Testis (tissue), 3 donors: ENCODE data around the gene GRM7. TPM values are rescaled to one million over a fixed set of nuclear protein-coding genes. Genes with fewer than 3 reads are reported as not detected.

Experiments
- DNase-seq: peaks from one replicate; pipeline ENCODE4 v3.0.0-alpha.2; 2019
- H3K27ac ChIP-seq, 2 donors: fragments of 200-600 bp; sonication (generic); one replicate each; pipeline ENCODE4 v1.5.1; 2019
- H3K27me3 ChIP-seq: fragments of 200-600 bp; sonication (generic); one replicate; pipeline ENCODE4 v1.5.1; 2019
- H3K36me3 ChIP-seq: fragments of 200-600 bp; sonication (generic); one replicate; pipeline ENCODE4 v1.5.1; 2017; ENCODE audit warnings: low read depth; ENCODE audit errors: missing control alignments
- H3K4me1 ChIP-seq: fragments of 200-600 bp; sonication (generic); one replicate; pipeline ENCODE4 v1.5.1; 2019
- H3K4me3 ChIP-seq, 2 donors: fragments of 200-600 bp; sonication (generic); one replicate each; pipeline ENCODE4 v1.5.1; 2017 to 2019
- H3K9me3 ChIP-seq: fragments of 200-600 bp; sonication (generic); one replicate; pipeline ENCODE4 v1.5.1; 2017
- POLR2A ChIP-seq: fragments of 450-650 bp; IDR thresholded peaks from one replicate; pipeline ENCODE4 v1.6.1; 2017; ENCODE audit warnings: antibody characterized with exemption, mild to moderate bottlenecking, moderate library complexity
- WGBS, 2 donors: methylation state at CpG; one replicate each; pipeline ENCODE4 v1.1.5; 2018; 5-methylcytosine and 5-hydroxymethylcytosine counted together
- intact Hi-C: fragments of 100-400 bp; cut with DNase I; formaldehyde crosslinking; loops from one replicate; pipeline ENCODE4 v1.15.1; 2023; ENCODE audit warnings: low total_unique reads
- polyA plus RNA-seq: library from polyadenylated mRNA; stranded (reverse); fragments of 350-450 nt; fragmentation: Illumina TruSeq; extraction: RNeasy Lipid Tissue Mini Kit (QIAGEN cat#74804); gene quantifications from one replicate; pipeline ENCODE4 v1.2.3, GENCODE V29; 2014; ENCODE audit warnings: low read depth, low replicate concordance; ENCODE audit not compliant: insufficient read depth
- total RNA-seq, 2 donors: library from RNA; depleted of rRNA; stranded (reverse); fragments of >200 nt; gene quantifications; one replicate each; pipeline ENCODE4 v1.2.3, GENCODE V29; 2016
- TF ChIP-seq, protein P1 (sequence below), 3 experiments: fragments of 450-650 bp in 2 of 3; fragments of 200-600 bp in 1 of 3; sonication (generic) in 1 of 3; IDR thresholded peaks; one replicate each; pipeline ENCODE4 v1.5.1; 2016 to 2019; ENCODE audit warnings: antibody characterized with exemption in 3 of 3, mild to moderate bottlenecking in 2 of 3, moderate library complexity in 1 of 3

GRM7 gene
- total and polyA plus RNA-seq, 3 donors from 2014 or later, result 2.0 to 3.2 (median 2.7) TPM

DNA sequence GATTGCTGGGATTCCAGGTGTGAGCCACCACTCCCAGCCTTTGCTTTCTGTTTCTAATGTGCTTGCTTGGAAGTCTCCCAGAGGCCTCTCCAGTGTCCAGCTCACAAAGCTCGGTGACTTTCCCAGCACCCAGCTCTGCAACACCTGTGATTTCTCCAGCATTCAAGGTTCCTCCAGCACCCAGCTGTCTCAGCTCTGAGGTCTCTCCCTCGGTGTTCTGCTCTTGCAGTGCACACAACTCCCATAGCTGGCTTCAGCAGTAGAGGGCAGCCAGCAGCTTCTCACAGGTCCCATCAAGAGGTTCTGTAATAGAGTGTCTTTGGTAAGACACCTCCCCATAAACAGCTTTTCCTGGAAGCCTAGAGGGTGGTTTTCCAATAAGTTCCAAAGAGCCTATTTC lies 75.1 kb downstream of the GRM7 start:
- intact Hi-C loops, result no loop called here
- TF ChIP-seq POLR2A, result no peak
- TF ChIP-seq, protein P1, sequence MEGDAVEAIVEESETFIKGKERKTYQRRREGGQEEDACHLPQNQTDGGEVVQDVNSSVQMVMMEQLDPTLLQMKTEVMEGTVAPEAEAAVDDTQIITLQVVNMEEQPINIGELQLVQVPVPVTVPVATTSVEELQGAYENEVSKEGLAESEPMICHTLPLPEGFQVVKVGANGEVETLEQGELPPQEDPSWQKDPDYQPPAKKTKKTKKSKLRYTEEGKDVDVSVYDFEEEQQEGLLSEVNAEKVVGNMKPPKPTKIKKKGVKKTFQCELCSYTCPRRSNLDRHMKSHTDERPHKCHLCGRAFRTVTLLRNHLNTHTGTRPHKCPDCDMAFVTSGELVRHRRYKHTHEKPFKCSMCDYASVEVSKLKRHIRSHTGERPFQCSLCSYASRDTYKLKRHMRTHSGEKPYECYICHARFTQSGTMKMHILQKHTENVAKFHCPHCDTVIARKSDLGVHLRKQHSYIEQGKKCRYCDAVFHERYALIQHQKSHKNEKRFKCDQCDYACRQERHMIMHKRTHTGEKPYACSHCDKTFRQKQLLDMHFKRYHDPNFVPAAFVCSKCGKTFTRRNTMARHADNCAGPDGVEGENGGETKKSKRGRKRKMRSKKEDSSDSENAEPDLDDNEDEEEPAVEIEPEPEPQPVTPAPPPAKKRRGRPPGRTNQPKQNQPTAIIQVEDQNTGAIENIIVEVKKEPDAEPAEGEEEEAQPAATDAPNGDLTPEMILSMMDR (IDR thresholded peaks at IDR 0.05), result no peak
- 97 to 100% methylated on average over 1 to 2 of the region's 2 CpGs for WGBS, 2 donors
- DNase-seq, result no peak
- Histone ChIP-seq H3K36me3 (no peaks in the 10 kb centered on the region), H3K9me3 (no peaks in the 10 kb centered on the region), H3K27ac (no peak overlapping the region), H3K27me3 (no peaks in the 10 kb centered on the region), H3K4me3 (no peak overlapping the region), H3K4me1 (no peaks in the 10 kb centered on the region)

DNA sequence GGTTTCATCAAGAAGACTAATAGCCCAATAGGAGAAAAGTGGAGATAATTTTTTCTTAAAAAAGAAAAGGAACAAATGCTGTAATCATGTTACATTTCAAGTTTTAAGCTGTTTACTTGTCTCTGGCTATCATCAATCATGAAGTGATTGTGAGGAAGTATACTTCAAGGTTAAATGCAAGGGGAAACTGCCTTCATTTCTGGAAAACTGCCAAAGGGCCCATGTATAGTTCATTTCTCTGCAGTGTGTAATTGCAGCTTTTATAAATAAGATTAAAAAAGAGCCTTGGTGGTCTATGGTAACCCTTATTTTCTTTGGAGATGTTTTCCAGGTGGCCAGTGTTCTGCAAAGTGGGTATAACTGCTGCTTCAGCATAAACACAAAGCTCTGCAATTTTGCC lies 101.9 kb downstream of the GRM7 start:
- H3K36me3 ChIP-seq, result no peaks in the 10 kb centered on the region

DNA sequence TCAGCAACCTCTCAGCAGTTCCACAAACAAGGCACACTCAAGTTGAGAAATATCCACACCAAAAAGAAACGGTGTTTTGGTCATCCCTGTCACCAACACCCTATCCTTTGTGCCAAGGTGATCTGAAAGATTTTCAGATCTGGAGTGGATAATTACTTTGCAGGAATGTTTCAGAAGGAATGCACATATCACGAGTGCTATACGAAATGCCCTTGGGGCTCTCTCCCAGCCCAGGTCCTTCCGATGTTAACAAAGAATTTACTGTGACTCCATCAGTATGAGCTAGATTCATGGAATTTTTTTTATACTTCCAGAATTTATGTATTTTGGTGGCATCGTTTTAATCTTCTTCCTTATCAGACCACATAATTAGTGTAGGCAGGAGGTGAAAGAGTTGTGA lies 105.0 kb downstream of the GRM7 start:
- TF ChIP-seq, protein P1 (IDR thresholded peaks at IDR 0.05), result no peak
- no peak for TF ChIP-seq POLR2A
- Histone ChIP-seq H3K27ac (no peak overlapping the region), H3K4me1 (no peaks in the 10 kb centered on the region), H3K9me3 (no peaks in the 10 kb centered on the region), H3K36me3 (no peaks in the 10 kb centered on the region), H3K27me3 (no peaks in the 10 kb centered on the region), H3K4me3 (no peak overlapping the region)
- 64 to 66% methylated on average over 5 of the region's 5 CpGs for WGBS, 2 donors
- intact Hi-C loops, result no loop called here
- no peak for DNase-seq

More for the DNA sequence above, 101.9 kb downstream of the GRM7 start:
- no peaks in the 10 kb centered on the region for H3K4me1 ChIP-seq
- H3K9me3 ChIP-seq, result no peaks in the 10 kb centered on the region
- TF ChIP-seq, protein P1 (IDR thresholded peaks at IDR 0.05), result no peak
- no peak for TF ChIP-seq POLR2A
- no peak overlapping the region for H3K27ac ChIP-seq
- no peak for DNase-seq
- intact Hi-C loops, result no loop called here
- H3K27me3 ChIP-seq, result no peaks in the 10 kb centered on the region
- H3K4me3 ChIP-seq, result no peak overlapping the region

DNA sequence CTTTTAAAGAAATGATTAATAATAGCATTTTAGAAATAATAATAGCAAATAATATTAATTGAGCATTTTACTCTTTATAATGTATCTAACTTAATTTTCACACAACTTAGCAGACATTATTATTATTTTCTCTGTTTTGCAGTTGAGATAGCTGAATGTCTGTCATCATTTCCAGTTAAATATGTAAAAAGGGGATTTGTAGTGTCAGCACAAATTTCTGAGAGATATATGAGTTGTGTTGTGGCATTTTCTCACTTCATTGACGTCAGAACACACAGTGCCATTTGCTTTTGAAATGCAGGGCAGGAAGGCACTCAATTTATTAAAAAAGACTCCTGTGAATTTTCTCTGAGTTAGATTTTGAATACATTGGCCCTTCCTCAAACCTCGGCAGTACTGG lies 111.0 kb downstream of the GRM7 start:
- no peak for DNase-seq

DNA sequence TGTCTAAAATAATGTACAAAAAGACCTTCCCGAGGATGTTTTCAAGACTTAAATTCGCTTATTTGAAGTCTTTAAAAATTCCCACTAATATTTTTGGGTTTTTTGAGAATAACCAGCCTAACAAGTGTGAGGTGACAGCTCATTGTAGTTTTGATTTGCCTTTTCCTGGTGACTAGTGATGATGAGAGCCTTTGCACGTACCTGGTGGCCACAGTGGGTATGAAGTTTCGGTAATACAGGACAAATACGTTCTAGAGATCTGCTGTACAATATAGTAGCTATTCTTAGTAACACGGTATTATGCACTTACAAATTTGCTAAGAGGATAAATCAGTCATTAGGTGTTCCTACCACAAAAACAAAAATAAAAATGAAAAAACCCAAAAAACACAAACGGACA lies 124.9 kb downstream of the GRM7 start:
- 95 to 96% methylated on average over 7 of the region's 7 CpGs for WGBS, 2 donors
- Histone ChIP-seq H3K4me1 (no peaks in the 10 kb centered on the region), H3K27me3 (no peaks in the 10 kb centered on the region), H3K36me3 (no peaks in the 10 kb centered on the region), H3K9me3 (no peaks in the 10 kb centered on the region), H3K27ac (no peak overlapping the region), H3K4me3 (no peak overlapping the region)
- DNase-seq, result no peak
- intact Hi-C loops, result no loop called here
- TF ChIP-seq POLR2A, result no peak
- TF ChIP-seq, protein P1 (IDR thresholded peaks at IDR 0.05), result no peak

More for the DNA sequence above, 111.0 kb downstream of the GRM7 start:
- H3K27ac ChIP-seq, result no peak overlapping the region
- intact Hi-C loops, result no loop called here
- H3K9me3 ChIP-seq, result no peaks in the 10 kb centered on the region
- 91 to 94% methylated on average over 2 of the region's 2 CpGs for WGBS, 2 donors
- H3K4me3 ChIP-seq, result no peak overlapping the region
- no peaks in the 10 kb centered on the region for H3K36me3 ChIP-seq
- TF ChIP-seq, protein P1 (IDR thresholded peaks at IDR 0.05), result no peak
- no peak for TF ChIP-seq POLR2A
- no peaks in the 10 kb centered on the region for H3K27me3 ChIP-seq
- H3K4me1 ChIP-seq, result no peaks in the 10 kb centered on the region
